WTC11 (cell line): ENCODE measurements around the gene PPP3R1. TPM values are rescaled to one million over a fixed set of nuclear protein-coding genes. Genes with fewer than 3 reads are reported as not detected.

Experiments used
- ATAC-seq: fragments of 200-7000 bp; cut with Tn5 transposase; 2 replicates; pipeline ENCODE4 v1.10.0; 2021; ENCODE audit warnings: mild to moderate bottlenecking, moderate library complexity
- CTCF ChIA-PET: fragments of 300-600 bp; sonication (Branson Sonifier 250); formaldehyde crosslinking; loops from one replicate; lab custom pipeline; 2021; ENCODE audit warnings: antibody characterized with exemption; lab: Charles Lee
- POLR2A ChIA-PET: fragments of 350-600 bp; sonication (Branson Sonifier 250); formaldehyde crosslinking; loops from one replicate; lab custom pipeline; 2021; ENCODE audit warnings: antibody characterized with exemption; lab: Charles Lee
- DNase-seq: peaks from one replicate; pipeline ENCODE4 v3.0.0; 2021; ENCODE audit warnings: low spot score
- H3K27ac Mint-ChIP-seq: 2 replicates; pipeline ENCODE4 v1.8.0; 2021; ENCODE audit warnings: mixed read lengths
- H3K27me3 Mint-ChIP-seq: 2 replicates; pipeline ENCODE4 v1.8.0; 2021; ENCODE audit warnings: low read depth, mild to moderate bottlenecking, moderate library complexity, mixed read lengths
- H3K36me3 Mint-ChIP-seq: 2 replicates; pipeline ENCODE4 v1.8.0; 2021; ENCODE audit warnings: mixed read lengths
- H3K4me1 Mint-ChIP-seq: 2 replicates; pipeline ENCODE4 v1.8.0; 2022; ENCODE audit warnings: mixed read lengths
- H3K4me3 Mint-ChIP-seq: 2 replicates; pipeline ENCODE4 v1.8.0; 2021; ENCODE audit warnings: mild to moderate bottlenecking, moderate library complexity, mixed read lengths
- H3K9me3 Mint-ChIP-seq: 2 replicates; pipeline ENCODE4 v1.8.0; 2021; ENCODE audit warnings: mixed read lengths
- AFF4 ChIP-seq: sonication (generic); formaldehyde crosslinking; IDR thresholded peaks from 2 replicates; pipeline ENCODE4 v1.8.1; 2023; ENCODE audit warnings: mild to moderate bottlenecking, missing genetic modification reagents, borderline replicate concordance
- ARID4B ChIP-seq: sonication (generic); formaldehyde crosslinking; IDR thresholded peaks from 2 replicates; pipeline ENCODE4 v1.8.0; 2023; ENCODE audit warnings: missing genetic modification reagents, mild to moderate bottlenecking, borderline replicate concordance
- ATF2 ChIP-seq: sonication (generic); formaldehyde crosslinking; IDR thresholded peaks from 2 replicates; pipeline ENCODE4 v1.8.1; 2022; ENCODE audit warnings: low read depth, missing genetic modification reagents, borderline replicate concordance
- ATF3 ChIP-seq: sonication (generic); formaldehyde crosslinking; conservative IDR thresholded peaks from 2 replicates; pipeline ENCODE4 v1.8.1; 2022; ENCODE audit warnings: mild to moderate bottlenecking, missing genetic modification reagents
- CBFB ChIP-seq: sonication (generic); formaldehyde crosslinking; IDR thresholded peaks from 2 replicates; pipeline ENCODE4 v1.8.1; 2022; ENCODE audit warnings: mild to moderate bottlenecking, low read depth, missing genetic modification reagents
- ERG ChIP-seq: fragments of 250-450 bp; sonication (Bioruptor Pico); IDR thresholded peaks from 2 replicates; pipeline ENCODE4 v1.8.0; 2021; ENCODE audit warnings: mild to moderate bottlenecking
- IRF2 ChIP-seq: sonication (generic); formaldehyde crosslinking; IDR thresholded peaks from 2 replicates; pipeline ENCODE4 v1.8.0; 2022; ENCODE audit warnings: low read depth, missing genetic modification reagents, borderline replicate concordance
- SMAD3 ChIP-seq: sonication (generic); formaldehyde crosslinking; IDR thresholded peaks from 2 replicates; pipeline ENCODE4 v1.8.0; 2022; ENCODE audit warnings: missing genetic modification reagents, mild to moderate bottlenecking, borderline replicate concordance
- SP1 ChIP-seq: sonication (generic); formaldehyde crosslinking; conservative IDR thresholded peaks from 2 replicates; pipeline ENCODE4 v1.8.1; 2022; ENCODE audit warnings: missing genetic modification reagents
- TP53 ChIP-seq: sonication (generic); formaldehyde crosslinking; IDR thresholded peaks from 2 replicates; pipeline ENCODE4 v1.8.1; 2023; ENCODE audit warnings: mild to moderate bottlenecking, missing genetic modification reagents
- ZNF121 ChIP-seq: sonication (generic); formaldehyde crosslinking; IDR thresholded peaks from 2 replicates; pipeline ENCODE4 v1.8.0; 2023; ENCODE audit warnings: missing genetic modification reagents
- ZNF281 ChIP-seq: sonication (generic); formaldehyde crosslinking; IDR thresholded peaks from 2 replicates; pipeline ENCODE4 v1.8.0; 2023; ENCODE audit warnings: mild to moderate bottlenecking, missing genetic modification reagents
- ZNF317 ChIP-seq: sonication (generic); formaldehyde crosslinking; IDR thresholded peaks from 2 replicates; pipeline ENCODE4 v1.8.1; 2023; ENCODE audit warnings: low read depth, mild to moderate bottlenecking, moderate library complexity, missing genetic modification reagents, borderline replicate concordance
- total RNA-seq: library from RNA; stranded (reverse); gene quantifications from 3 replicates; pipeline ENCODE4 v1.2.3, GENCODE V29; 2021

PPP3R1 gene
- total RNA-seq, 1 experiment from 2014 or later = 61.4 TPM

- TF ChIP-seq IRF2 = no peak
Measured at GRCh38 chr2:68246396-68246795, 5.9 kb downstream of the PPP3R1 start (continued).

GRCh38 chr2:68245672-68246071 lies 6.7 kb downstream of the PPP3R1 start:
- no peak for TF ChIP-seq ARID4B
- ChIA-PET POLR2A (no interaction called here), CTCF (interaction anchor here (0.6 to 3.4 kb wide), 2 partner anchors 123 to 923 kb away, joined by 4 to 12 read pairs; no protein-coding TSS in a partner anchor)
- H3K27me3 Mint-ChIP-seq = no peaks in the 10 kb centered on the region
- DNase-seq = no peak
- H3K9me3 Mint-ChIP-seq = no peaks in the 10 kb centered on the region
- H3K4me3 Mint-ChIP-seq = no peak overlapping the region
- ATAC-seq = no peak
- H3K4me1 Mint-ChIP-seq = peaks cover 23% of the 10 kb centered on the region
- H3K36me3 Mint-ChIP-seq = no peaks in the 10 kb centered on the region; the same call in 1 of the 2 replicates
- H3K27ac Mint-ChIP-seq = no peak overlapping the region

- Mint-ChIP-seq H3K9me3 (no peaks in the 10 kb centered on the region), H3K36me3 (no peaks in the 10 kb centered on the region; the same call in 1 of the 2 replicates), H3K4me1 (peaks cover 23% of the 10 kb centered on the region), H3K4me3 (no peak overlapping the region), H3K27ac (no peak overlapping the region), H3K27me3 (no peaks in the 10 kb centered on the region)
- ATAC-seq (no peak), DNase-seq (no peak)
- CTCF ChIA-PET = interaction anchor here (0.7 to 3.4 kb wide), 10 partner anchors 11 to 123 kb away, joined by 3 to 21 read pairs (median 4); partner anchors contain the start of gene PNO1
- POLR2A ChIA-PET = no interaction called here
- TF ChIP-seq ZNF121 (CRISPR knock-in tag) (peak; percentile 87), ATF3 (no peak), SMAD3 (CRISPR knock-in tag) (no peak), AFF4 (CRISPR knock-in tag) (no peak), SP1 (CRISPR knock-in tag) (no peak)
Measured at GRCh38 chr2:68245066-68245465, 7.3 kb downstream of the PPP3R1 start.

GRCh38 chr2:68244456-68244855 lies 7.9 kb downstream of the PPP3R1 start:
- Mint-ChIP-seq H3K27me3 (no peaks in the 10 kb centered on the region), H3K36me3 (no peaks in the 10 kb centered on the region), H3K9me3 (no peaks in the 10 kb centered on the region), H3K4me1 (peaks cover 19% of the 10 kb centered on the region), H3K27ac (no peak overlapping the region), H3K4me3 (no peak overlapping the region)
- POLR2A ChIA-PET = no interaction called here
- CTCF ChIA-PET = interaction anchor here (0.7 to 3.4 kb wide), 16 partner anchors 8 to 122 kb away, joined by 3 to 21 read pairs (median 4); partner anchors contain the start of genes PNO1 and PPP3R1
- DNase-seq (no peak), ATAC-seq (no peak; the same call in 1 of the 2 replicates)
- no peak for TF ChIP-seq ERG (CRISPR knock-in tag)
- no peak for TF ChIP-seq ATF2 (CRISPR knock-in tag)
- TF ChIP-seq TP53 (CRISPR knock-in tag) = no peak
- TF ChIP-seq ZNF317 (CRISPR knock-in tag) = no peak
- no peak for TF ChIP-seq CBFB (CRISPR knock-in tag)
- TF ChIP-seq ZNF281 (CRISPR knock-in tag) = no peak
